Skeletal muscle cell (primary cell): Measurements from ENCODE around the gene VMP1.
"Not testable (repeated sequence)": the region's sequence is repeated elsewhere in the genome, so short reads cannot be mapped to it uniquely, and the experiment has no call there.

Experiments used
- DNase-seq: peaks from one replicate; pipeline ENCODE4 v3.0.0-alpha.2; 2010; ENCODE audit warnings: low read depth
- H3K4me3 ChIP-seq: 2 replicates; pipeline ENCODE4 v1.5.1; 2011; ENCODE audit warnings: low read depth, mild to moderate bottlenecking, control low read depth, low read length, moderate library complexity

VMP1 gene

DNA sequence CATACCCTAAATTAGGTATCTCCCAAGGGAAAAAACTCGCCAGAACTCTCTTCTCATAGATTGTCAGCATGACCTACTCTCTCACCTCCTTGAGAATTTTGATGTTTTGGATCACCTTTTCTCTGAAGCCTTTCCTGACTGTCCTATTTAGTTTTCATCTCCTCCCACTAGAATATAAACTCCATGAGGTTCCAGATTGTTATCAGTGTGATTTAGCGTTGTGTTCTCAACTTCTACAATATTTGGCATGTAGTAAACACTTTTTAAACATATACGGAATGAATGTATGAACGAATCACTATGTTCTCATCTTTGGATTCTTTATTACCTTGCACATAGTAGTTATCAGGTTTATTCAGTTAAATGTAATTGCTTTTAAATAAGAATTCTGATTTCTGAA lies 88.7 kb downstream of the VMP1 start:
- DNase-seq, result no peak
- no peak overlapping the region for H3K4me3 ChIP-seq

DNA sequence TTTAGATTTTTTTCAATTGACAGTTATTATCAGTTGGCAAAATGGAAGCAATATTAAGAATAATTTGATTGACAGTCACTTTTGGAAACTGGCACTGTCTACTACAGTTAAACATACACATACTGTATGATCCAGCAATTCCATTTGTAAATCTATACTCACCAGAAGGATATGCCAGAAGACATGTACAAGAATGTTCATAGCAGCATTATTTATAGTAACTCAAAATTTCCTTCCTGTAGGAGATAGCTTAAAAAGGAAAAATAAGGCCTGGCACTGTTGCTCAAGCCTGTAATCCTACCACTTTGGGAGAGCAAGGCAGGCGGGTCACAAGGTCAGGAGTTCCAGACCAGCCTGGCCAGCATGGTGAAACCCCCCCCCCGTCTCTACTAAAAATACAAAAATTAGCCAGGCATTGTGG lies 89.3 kb downstream of the VMP1 start:
- no peak for DNase-seq

DNA sequence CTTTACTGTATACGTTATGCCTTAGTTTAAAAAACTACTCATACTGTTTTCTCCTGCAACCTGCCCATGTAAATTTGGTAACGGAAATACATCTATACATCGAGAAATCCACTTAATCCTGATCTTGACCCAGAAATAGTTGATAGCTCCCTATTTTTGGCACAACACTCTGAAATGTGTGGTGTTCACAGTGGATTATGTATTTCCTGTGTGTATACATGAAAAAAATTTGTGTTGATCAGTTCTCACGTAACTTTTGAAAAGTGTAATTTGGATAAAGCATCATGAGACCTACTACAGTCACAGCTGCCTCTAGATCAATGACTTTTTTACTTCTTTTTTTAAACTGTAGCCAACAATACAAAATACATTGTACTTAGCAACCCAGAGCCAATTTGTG lies 90.7 kb downstream of the VMP1 start:
- no peak overlapping the region for H3K4me3 ChIP-seq
- DNase-seq, result no peak

More for the DNA sequence above, 89.3 kb downstream of the VMP1 start:
- H3K4me3 ChIP-seq, result no peak overlapping the region

DNA sequence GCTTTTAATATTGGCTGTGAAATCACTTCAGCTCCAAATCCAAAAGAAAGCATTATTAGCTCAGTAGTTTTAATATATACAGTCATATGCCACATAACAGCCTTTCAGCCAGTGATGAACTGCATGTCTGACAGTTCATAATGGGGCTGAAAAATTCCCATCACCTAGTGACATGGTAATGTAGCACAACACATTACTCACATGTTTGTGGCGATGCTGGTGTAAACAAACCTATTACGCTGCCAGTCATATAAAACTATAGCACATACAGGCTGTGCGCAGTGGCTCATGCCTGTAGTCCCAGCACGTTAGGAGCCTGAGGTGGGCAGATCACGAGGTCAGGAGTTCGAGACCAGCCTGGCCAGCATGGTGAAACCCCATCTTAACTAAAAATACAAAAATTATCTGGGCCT lies 93.1 kb downstream of the VMP1 start:
- no peak for DNase-seq

DNA sequence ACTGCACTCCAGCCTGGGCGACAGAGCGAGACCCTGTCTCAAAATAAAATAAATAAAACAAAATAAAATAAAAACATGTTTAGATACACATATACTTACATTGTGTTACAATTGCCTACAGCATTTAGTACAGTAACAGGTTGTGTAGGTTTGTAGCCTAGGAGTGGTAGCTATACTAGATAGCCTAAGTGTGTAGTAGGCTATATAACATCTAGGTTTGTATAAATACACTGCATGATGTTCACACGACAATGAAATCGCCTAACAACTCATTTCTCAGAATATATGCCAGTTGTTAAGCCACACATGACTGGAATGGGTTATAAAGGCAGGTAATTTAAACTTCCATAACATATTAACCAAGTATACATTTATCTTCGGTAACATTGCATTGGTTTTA lies 94.7 kb downstream of the VMP1 start:
- H3K4me3 ChIP-seq, result no peak overlapping the region
- DNase-seq, result no peak

More for the DNA sequence above, 93.1 kb downstream of the VMP1 start:
- no peak overlapping the region for H3K4me3 ChIP-seq

DNA sequence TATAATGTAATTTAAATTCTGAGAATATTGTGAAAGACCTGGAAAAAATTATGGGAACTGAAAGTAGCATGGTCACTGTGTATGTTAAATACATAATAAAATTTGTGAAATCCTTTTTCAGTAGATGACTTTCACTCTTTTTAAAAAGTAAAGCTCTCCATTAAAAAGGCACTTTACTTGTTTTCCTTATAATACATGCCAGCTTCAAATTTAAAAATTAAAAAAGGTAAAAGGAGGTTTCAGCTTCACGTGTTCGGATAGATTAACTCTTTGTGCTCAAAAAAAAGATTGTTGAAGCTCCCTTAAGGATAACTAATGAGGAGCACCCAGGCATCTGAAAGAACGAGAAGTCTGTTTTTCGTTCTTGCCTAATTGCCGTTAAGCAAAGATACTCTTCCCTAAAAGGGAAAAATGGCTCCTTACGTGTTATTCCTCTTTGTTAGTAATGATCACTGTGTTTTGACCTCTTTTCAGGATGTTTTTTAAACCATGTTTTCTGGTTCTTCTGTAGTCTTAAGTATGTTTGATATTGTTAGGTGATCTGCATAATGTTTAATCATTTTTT lies 97.5 kb downstream of the VMP1 start:
- H3K4me3 ChIP-seq, result no peak overlapping the region
- DNase-seq, result no peak

GRCh38 chr17:59806322-59806721 lies 98.9 kb downstream of the VMP1 start:
- not testable (repeated sequence) for H3K4me3 ChIP-seq, DNase-seq

DNA sequence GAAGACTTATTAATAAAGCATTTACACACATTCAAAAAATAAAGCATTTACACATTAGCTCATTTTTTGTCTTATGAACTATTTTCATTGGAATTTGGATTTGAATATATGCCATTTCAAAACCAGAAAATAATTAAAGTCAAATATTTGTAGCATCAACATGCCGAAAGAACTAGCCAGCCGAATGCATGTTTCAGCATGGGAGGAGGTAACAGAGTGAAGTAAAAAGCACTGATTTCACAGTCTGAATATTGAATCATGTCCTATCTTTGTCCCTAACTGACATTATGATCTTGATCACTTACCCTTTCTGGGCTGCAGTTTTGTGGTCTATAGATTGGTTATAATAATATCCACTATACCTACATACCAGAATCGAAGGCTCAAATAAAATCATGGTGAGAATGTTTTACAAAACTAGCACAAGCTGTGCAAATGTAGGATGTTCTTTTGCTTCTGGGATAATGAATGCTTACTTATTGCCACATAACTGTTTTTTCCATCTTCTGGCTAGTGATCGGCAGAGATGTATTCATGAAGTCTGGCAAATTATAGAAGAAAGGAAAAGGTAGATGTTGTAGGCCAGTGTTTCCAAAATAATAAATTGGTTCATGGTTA lies 100.5 kb downstream of the VMP1 start:
- no peak for DNase-seq
- H3K4me3 ChIP-seq, result no peak overlapping the region

DNA sequence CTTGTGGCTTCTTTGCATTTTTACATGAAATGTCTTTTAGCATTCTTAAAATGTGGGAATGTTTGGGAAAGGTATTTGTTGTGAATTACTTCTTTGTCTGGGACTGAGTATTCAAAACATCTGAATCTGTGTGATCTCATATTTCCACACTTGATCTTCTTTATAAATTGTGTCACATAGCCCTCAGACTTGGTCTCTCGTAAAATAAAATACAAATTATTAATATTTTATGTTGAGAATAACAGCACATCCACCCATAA lies 103.4 kb downstream of the VMP1 start:
- DNase-seq, result no peak
- no peak overlapping the region for H3K4me3 ChIP-seq

DNA sequence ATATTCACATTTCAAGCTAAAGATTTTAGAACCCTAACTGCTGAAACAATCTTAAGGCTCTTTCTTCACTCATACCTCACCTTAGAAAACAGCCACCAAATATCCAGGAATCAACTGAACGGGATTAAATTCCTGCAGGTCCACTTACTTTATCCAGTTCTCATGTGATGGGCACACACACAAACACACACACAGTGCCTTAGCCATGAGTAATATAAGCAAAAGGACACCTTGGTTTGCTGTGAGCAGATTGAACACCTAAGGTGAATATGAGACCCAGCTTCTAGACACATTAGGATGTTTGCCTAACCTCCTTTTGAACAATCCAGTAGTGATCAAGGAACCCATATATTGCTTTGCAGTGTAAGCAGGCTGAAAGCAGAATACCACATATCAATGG lies 103.8 kb downstream of the VMP1 start:
- no peak for DNase-seq
- no peak overlapping the region for H3K4me3 ChIP-seq

DNA sequence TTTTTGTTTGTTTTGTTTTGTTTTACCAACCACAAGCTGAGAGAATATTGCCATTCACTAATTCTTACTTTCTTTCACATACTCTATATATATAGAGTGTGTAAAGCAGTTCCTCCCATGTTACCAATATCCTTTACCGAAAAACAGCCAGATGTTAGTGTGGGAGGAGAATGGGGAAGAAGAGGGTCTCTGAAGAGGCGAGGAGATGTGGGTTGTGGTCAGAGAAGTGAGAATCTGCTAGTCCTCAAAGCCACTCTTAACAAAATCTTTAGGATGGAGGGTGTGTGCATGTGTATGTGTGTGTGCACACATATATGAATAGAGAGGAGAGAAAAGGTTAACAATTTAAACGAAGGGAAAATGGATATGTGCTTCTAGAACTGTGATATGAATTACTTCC lies 104.7 kb downstream of the VMP1 start:
- H3K4me3 ChIP-seq, result no peak overlapping the region
- DNase-seq, result no peak

DNA sequence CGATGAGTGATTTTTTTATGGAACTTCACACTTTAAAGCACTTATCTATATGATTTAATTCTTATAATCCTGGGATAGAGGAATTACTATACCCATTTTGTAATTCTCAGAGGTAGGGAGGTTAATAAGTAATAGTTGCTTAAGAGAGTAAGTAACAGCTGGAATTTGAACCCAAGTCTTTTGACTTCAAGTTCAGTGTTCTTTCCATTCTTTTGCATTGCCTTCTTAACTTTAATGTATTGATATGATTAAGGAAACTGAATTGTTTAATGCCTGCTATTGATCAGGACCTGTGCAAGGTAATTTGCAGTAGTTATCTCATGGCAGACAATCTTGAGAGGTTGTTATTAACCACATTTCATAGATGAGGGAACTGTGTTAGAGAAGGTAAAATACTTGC lies 106.8 kb downstream of the VMP1 start:
- DNase-seq, result no peak
- H3K4me3 ChIP-seq, result no peak overlapping the region

DNA sequence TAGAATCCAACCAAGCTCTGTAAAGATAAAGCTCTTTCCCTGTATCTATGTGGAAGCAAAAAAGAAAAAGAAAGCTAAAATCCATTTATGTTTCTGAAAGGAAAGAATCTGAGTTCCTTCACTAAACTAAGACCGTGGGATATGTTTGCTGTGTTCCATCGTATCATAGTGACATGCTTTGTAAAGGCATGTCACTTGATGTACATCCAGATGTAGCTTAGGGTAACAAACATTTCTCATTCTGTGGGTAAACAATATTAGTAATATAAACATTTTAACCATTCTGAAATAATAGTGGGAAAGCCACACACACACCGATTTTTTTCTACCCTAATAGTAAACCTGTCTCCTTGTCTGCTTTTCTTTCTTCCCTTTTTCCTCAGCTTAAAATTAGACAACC lies 107.2 kb downstream of the VMP1 start:
- H3K4me3 ChIP-seq, result no peak overlapping the region
- DNase-seq, result no peak

DNA sequence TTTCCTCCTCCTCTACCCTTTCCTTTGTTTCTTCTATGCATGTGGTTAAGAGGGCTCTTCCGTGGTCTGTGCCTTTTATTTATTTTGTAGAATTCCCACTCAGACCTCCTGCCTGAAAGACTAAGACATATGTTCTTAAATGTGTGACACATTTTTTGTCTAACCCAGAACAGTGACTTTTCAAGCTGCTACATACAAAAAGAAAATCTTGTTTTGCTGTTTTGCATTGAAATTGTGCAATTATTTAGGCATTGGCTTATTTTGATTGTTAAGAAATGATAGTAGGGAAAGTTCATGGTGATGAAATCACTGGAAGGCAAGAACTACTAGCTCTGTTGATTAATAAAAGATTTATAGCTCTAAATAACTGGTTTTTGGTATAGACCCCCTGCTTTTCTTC lies 108.5 kb downstream of the VMP1 start:
- DNase-seq, result no peak

GRCh38 chr17:59825533-59826322 lies 118.3 kb downstream of the VMP1 start:
- no peak overlapping the region for H3K4me3 ChIP-seq
- peak; percentile 95 for DNase-seq

More for the DNA sequence above, 108.5 kb downstream of the VMP1 start:
- no peak overlapping the region for H3K4me3 ChIP-seq

DNA sequence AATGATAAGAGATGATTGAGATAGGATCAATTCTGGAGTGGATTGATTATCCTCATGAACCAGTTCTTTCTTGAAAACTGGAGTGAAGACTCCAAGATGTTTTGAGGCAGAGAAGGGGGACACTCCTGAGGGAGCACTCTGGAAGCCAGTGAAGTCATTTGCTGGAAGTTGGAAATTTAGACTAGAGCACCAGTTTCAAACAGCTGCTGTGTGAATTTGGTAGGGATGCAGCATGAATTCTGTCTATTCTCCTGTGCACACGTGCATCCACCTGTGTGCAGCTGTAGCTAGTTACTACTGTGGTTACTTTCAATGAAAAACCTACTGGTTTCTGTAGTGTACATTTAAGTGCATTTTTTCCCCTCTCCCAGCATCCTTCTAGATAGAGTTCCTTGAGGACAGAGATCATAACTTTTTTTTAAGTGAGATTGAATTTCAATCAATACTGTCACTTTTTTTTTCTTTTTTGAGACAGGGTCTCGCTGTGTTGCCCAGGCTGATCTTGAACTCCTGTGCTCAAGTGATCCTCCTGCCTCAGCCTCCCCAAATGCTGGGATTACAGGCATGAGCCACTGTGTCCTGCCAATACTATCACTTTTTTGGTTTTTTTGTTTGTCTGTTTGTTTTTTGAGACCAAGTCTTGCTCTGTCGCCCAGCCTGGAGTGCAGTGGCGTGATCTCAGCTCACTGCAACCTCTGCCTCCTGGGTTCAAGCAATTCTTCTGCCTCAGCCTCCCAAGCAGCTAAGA lies 119.4 kb downstream of the VMP1 start:
- DNase-seq, result no peak

GRCh38 chr17:59827721-59828477 lies 120.4 kb downstream of the VMP1 start:
- H3K4me3 ChIP-seq, result no peak overlapping the region
- DNase-seq, result no peak

More for the DNA sequence above, 119.4 kb downstream of the VMP1 start:
- no peak overlapping the region for H3K4me3 ChIP-seq

- H3K4me3 ChIP-seq, result no peak overlapping the region
- no peak for DNase-seq
Observed at GRCh38 chr17:59828478-59828760, 121.0 kb downstream of the VMP1 start.

- not testable (repeated sequence) for H3K4me3 ChIP-seq, DNase-seq
Observed at GRCh38 chr17:59828819-59829216, 121.4 kb downstream of the VMP1 start.
